Fibroblast of lung (primary cell): ENCODE results near the gene PTTG2. TPM values are rescaled to one million over a fixed set of nuclear protein-coding genes. Genes with fewer than 3 reads are reported as not detected.

Experiments
- DNase-seq, 2 donors: peaks; one replicate each; pipeline versions ENCODE4 v3.0.0 to v3.0.0-alpha.2; 2010; ENCODE audit warnings: low read depth in 2 of 2
- H2AFZ ChIP-seq: 2 replicates; pipeline ENCODE4 v1.5.1; 2012; ENCODE audit warnings: low read length, control low read depth, inconsistent platforms
- H3K27ac ChIP-seq: 2 replicates; pipeline ENCODE4 v1.5.1; 2011; ENCODE audit warnings: low read length, control low read depth; ENCODE audit not compliant: insufficient read depth
- H3K27me3 ChIP-seq: 2 replicates; pipeline ENCODE4 v1.5.1; 2011; ENCODE audit warnings: mild to moderate bottlenecking, low read length; ENCODE audit not compliant: control insufficient read depth, insufficient read depth
- H3K36me3 ChIP-seq: 2 replicates; pipeline ENCODE4 v1.5.1; 2011; ENCODE audit warnings: low read length; ENCODE audit not compliant: control insufficient read depth, insufficient read depth
- H3K4me1 ChIP-seq: 2 replicates; pipeline ENCODE4 v1.5.1; 2011; ENCODE audit warnings: low read length; ENCODE audit not compliant: control insufficient read depth, insufficient read depth; ENCODE audit errors: extremely low read depth
- H3K4me2 ChIP-seq: 2 replicates; pipeline ENCODE4 v1.5.1; 2011; ENCODE audit warnings: low read length, control low read depth; ENCODE audit not compliant: insufficient read depth; ENCODE audit errors: extremely low read depth
- H3K4me3 ChIP-seq, 4 experiments: fragments of 200-600 bp in 1 of 4; sonication (generic) in 1 of 4; replicated peaks in 1 of 4; 2 replicates each; pipeline ENCODE4 v1.5.1; 2011 to 2016; ENCODE audit warnings: low read length in 4 of 4, low read depth in 3 of 4, mild to moderate bottlenecking in 3 of 4, control low read depth in 2 of 4, inconsistent platforms in 1 of 4, mixed read lengths in 1 of 4; ENCODE audit not compliant: insufficient read depth in 1 of 4; ENCODE audit errors: control extremely low read depth in 1 of 4
- H3K79me2 ChIP-seq: 2 replicates; pipeline ENCODE4 v1.5.1; 2012; ENCODE audit warnings: mild to moderate bottlenecking, low read length, inconsistent platforms; ENCODE audit not compliant: control insufficient read depth, insufficient read depth
- H3K9ac ChIP-seq: 2 replicates; pipeline ENCODE4 v1.5.1; 2011; ENCODE audit warnings: mild to moderate bottlenecking, low read length, control low read depth; ENCODE audit not compliant: insufficient read depth
- H3K9me3 ChIP-seq: 2 replicates; pipeline ENCODE4 v1.5.1; 2012; ENCODE audit warnings: low read depth, low read length; ENCODE audit not compliant: control insufficient read depth, insufficient read depth
- H4K20me1 ChIP-seq: 2 replicates; pipeline ENCODE4 v1.5.1; 2011; ENCODE audit warnings: low read length; ENCODE audit not compliant: control insufficient read depth, insufficient read depth; ENCODE audit errors: extremely low read depth
- EZH2 ChIP-seq: IDR thresholded peaks from 2 replicates; pipeline ENCODE4 v1.5.1; 2012; ENCODE audit warnings: low read length, control low read depth, mild to moderate bottlenecking; ENCODE audit errors: missing control alignments
- polyA plus RNA-seq, 2 donors: library from polyadenylated mRNA; depleted of rRNA in 1 of 2; stranded (reverse) in 1 of 2; unstranded in 1 of 2; fragments of >200 nt; gene quantifications; 2 replicates each; pipeline ENCODE4 v1.2.1, GENCODE V29; 2011 to 2012; ENCODE audit warnings: missing spikeins in 1 of 2
- total RNA-seq: library from RNA; depleted of rRNA; stranded (reverse); fragments of >200 nt; gene quantifications from 2 replicates; pipeline ENCODE4 v1.2.1, GENCODE V29; 2014
- TF ChIP-seq, protein P1 (sequence below), 2 donors: IDR thresholded peaks in 1 of 2; conservative IDR thresholded peaks in 1 of 2; 1 replicate in 1 of 2; 2 replicates in 1 of 2; pipeline ENCODE4 v1.5.1; 2011 to 2012; ENCODE audit warnings: low read length in 2 of 2, control low read depth in 1 of 2, inconsistent platforms in 1 of 2, low read depth in 1 of 2, mild to moderate bottlenecking in 1 of 2

The PTTG2 gene
- total and polyA plus RNA-seq, 2 donors (not counting 1 experiment from before 2014, with no cell fraction given): not detected

DNA sequence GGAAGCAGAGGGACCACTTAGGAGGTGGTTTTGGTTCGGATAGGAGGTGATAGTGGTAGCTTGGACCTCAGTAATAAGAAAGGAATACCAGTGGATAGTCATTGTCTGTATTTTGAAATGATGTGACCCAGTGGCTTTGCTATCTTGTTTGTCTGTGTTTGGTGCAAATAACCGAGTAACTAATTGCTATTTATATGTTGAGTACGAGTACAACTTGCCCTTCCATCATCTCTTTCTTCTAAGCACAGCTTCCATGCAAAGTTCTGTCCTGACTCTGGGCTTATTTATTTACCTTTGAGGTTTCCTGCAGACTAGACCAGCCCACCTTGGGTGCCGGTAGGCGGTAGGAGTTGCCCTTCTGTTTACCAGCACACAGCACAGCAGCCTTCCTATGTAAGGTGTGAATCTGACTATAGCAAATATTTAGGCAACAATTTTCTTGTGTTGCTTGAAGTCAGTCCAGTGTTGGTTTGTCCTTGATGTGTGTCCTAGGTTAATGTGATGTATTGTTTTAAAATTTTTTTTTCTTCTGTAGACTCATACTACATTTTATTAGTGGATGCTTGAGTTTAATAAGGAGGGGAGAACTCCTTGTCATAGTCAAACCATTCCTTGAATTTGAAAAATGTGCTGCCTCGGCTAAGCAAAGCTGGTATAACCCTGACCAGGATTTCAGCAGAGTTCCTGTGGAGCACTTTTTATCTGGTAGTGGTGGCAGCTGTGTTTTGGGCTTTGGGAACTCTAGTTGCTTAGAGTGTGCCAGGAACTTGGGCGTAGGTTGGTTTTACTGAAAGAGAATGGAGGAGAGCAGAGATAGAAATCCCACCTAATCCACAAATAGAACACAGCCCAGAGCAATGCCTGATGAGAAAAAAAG is 21.9 kb downstream of the PTTG2 start:
- no peak overlapping the region for H2AFZ ChIP-seq
- H3K4me2 ChIP-seq: no peak overlapping the region
- no peak overlapping the region for H3K27ac ChIP-seq
- peaks cover 33% of the 10 kb centered on the region for H3K79me2 ChIP-seq
- no peak overlapping the region for H3K4me3 ChIP-seq
- no peaks in the 10 kb centered on the region for H4K20me1 ChIP-seq
- no peak overlapping the region for H3K9ac ChIP-seq
- H3K9me3 ChIP-seq: no peaks in the 10 kb centered on the region
- H3K4me1 ChIP-seq: peaks cover 5% of the 10 kb centered on the region
- H3K36me3 ChIP-seq: no peaks in the 10 kb centered on the region
- no peaks in the 10 kb centered on the region for H3K27me3 ChIP-seq
- peak in 1 of 2 donors; percentile 67 for DNase-seq
- no peak for TF ChIP-seq EZH2
- TF ChIP-seq, protein P1, sequence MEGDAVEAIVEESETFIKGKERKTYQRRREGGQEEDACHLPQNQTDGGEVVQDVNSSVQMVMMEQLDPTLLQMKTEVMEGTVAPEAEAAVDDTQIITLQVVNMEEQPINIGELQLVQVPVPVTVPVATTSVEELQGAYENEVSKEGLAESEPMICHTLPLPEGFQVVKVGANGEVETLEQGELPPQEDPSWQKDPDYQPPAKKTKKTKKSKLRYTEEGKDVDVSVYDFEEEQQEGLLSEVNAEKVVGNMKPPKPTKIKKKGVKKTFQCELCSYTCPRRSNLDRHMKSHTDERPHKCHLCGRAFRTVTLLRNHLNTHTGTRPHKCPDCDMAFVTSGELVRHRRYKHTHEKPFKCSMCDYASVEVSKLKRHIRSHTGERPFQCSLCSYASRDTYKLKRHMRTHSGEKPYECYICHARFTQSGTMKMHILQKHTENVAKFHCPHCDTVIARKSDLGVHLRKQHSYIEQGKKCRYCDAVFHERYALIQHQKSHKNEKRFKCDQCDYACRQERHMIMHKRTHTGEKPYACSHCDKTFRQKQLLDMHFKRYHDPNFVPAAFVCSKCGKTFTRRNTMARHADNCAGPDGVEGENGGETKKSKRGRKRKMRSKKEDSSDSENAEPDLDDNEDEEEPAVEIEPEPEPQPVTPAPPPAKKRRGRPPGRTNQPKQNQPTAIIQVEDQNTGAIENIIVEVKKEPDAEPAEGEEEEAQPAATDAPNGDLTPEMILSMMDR (conservative IDR thresholded peaks at IDR 0.05 in 1 of 2, IDR thresholded peaks at IDR 0.05 in 1 of 2; ENCODE audit: low read depth in 1 of 2, low read length in 2 of 2): no peak

DNA sequence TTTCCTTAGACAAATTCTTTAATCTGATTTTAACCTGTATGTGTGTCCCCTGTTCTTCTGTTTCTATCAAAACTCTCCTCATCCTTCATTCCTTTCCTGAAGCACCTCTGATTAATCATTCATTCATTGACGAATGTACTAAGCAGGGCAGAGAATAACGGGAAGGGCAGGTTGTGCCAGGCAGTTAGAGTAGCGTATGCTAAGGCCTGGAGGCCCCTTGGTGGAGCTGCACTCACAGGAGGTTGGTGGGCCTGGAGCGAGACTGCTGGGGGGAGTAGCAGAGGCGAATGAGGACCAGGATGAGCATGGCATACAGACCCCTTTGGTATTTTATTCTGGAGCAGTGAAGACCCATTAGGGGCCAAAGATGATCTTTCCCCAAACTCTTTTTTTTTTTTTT is 22.5 kb downstream of the PTTG2 start:
- Histone ChIP-seq H2AFZ (no peak overlapping the region), H4K20me1 (no peaks in the 10 kb centered on the region), H3K4me3 (no peak overlapping the region), H3K27ac (no peak overlapping the region), H3K9ac (no peak overlapping the region), H3K4me2 (no peak overlapping the region), H3K9me3 (no peaks in the 10 kb centered on the region), H3K4me1 (peaks cover 5% of the 10 kb centered on the region), H3K27me3 (no peaks in the 10 kb centered on the region), H3K79me2 (peaks cover 33% of the 10 kb centered on the region), H3K36me3 (no peaks in the 10 kb centered on the region)
- no peak for DNase-seq
- no peak for TF ChIP-seq EZH2
- TF ChIP-seq, protein P1 (conservative IDR thresholded peaks at IDR 0.05 in 1 of 2, IDR thresholded peaks at IDR 0.05 in 1 of 2; ENCODE audit: low read depth in 1 of 2, low read length in 2 of 2): no peak

DNA sequence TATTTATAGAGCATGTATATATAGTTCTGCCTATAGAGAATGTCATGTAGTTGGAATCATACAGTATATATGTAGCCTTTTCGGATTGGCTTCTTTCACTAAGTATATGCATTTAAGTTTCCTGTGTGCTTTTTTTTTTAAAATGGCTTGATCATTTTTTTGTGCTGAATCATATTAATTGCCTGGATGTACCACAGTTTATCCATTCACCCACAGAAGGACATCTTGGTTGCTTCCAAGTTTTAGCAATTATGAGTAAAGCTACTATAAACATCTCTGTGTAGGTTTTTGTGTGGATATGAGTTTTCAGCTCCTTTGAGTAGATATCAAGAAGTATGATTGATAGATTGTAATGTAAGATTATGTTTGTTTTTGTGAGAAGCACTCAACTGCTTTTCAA is 23.8 kb downstream of the PTTG2 start:
- Histone ChIP-seq H3K36me3 (no peaks in the 10 kb centered on the region), H3K9me3 (no peaks in the 10 kb centered on the region), H3K4me2 (no peak overlapping the region), H3K9ac (no peak overlapping the region), H3K4me3 (no peak overlapping the region), H3K27ac (no peak overlapping the region), H4K20me1 (no peaks in the 10 kb centered on the region), H3K27me3 (no peaks in the 10 kb centered on the region), H3K79me2 (peaks cover 28% of the 10 kb centered on the region), H3K4me1 (no peaks in the 10 kb centered on the region), H2AFZ (no peak overlapping the region)
- TF ChIP-seq, protein P1 (conservative IDR thresholded peaks at IDR 0.05 in 1 of 2, IDR thresholded peaks at IDR 0.05 in 1 of 2; ENCODE audit: low read depth in 1 of 2, low read length in 2 of 2): no peak
- no peak for TF ChIP-seq EZH2
- peak in 1 of 2 donors; percentile 13 for DNase-seq
